K562 (cell line): Measurements from ENCODE around the gene MARVELD1. TPM values are rescaled to one million over a fixed set of nuclear protein-coding genes. Genes with fewer than 3 reads are reported as not detected.

Experiments used
- ATAC-seq: fragments of 200-7000 bp; cut with Tn5 transposase; 3 replicates; pipeline ENCODE4 v1.9.1; 2020; ENCODE audit warnings: moderate library complexity
- BruUV-seq: library from RNA; stranded (reverse); fragments of 400-500 nt; replicated peaks from 2 replicates; lab custom pipeline; 2021; lab: Mats Ljungman, UMichigan
- CTCF ChIA-PET: fragments of 300-600 bp; formaldehyde crosslinking; extraction: SDS; loops from one replicate; lab custom pipeline; 2021; ENCODE audit warnings: low intra/inter-chr PET ratio; lab: Yijun Ruan, JAX
- POLR2A ChIA-PET: fragments of 300-600, 350-650 bp; sonication (Branson Sonifier 250); formaldehyde crosslinking; extraction: SDS; loops from one replicate; lab custom pipeline; 2021; ENCODE audit warnings: antibody characterized with exemption, inconsistent platforms; lab: Yijun Ruan, JAX
- DNase-seq, 4 experiments: peaks; one replicate each; pipeline versions ENCODE4 v3.0.0 to v3.0.0-alpha.2; 2011 to 2018; ENCODE audit warnings: low spot score in 3 of 4, mixed read lengths in 3 of 4; ENCODE audit errors: extremely low read depth in 1 of 4
- FAIRE-seq: peaks from 2 replicates; lab custom pipeline; 2011; peaks lifted over from hg19 to GRCh38; lab: Jason Lieb, UNC
- H2AFZ ChIP-seq: 2 replicates; pipeline ENCODE4 v1.6.0; 2011; ENCODE audit warnings: low read depth, low read length, control low read depth, inconsistent platforms
- H3K27ac ChIP-seq: fragments of 200-600 bp; 3 replicates; pipeline ENCODE4 v1.8.0; 2011; ENCODE audit warnings: low read depth, mild to moderate bottlenecking, control low read depth, inconsistent platforms, low read length, moderate library complexity, mixed read lengths; ENCODE audit errors: extremely low read depth
- H3K27me3 ChIP-seq, 2 experiments: fragments of 300-600 bp in 1 of 2; 2 replicates in 1 of 2; 3 replicates in 1 of 2; pipeline versions ENCODE4 v1.6.0 to v1.8.0; 2011; ENCODE audit warnings: inconsistent platforms in 2 of 2, low read length in 2 of 2, mild to moderate bottlenecking in 1 of 2, mixed read lengths in 1 of 2, moderate library complexity in 1 of 2; ENCODE audit not compliant: control insufficient read depth in 2 of 2, insufficient read depth in 2 of 2
- H3K36me3 ChIP-seq: fragments of 300-600 bp; 3 replicates; pipeline ENCODE4 v1.8.0; 2011; ENCODE audit warnings: mild to moderate bottlenecking, low read length, inconsistent platforms; ENCODE audit not compliant: control insufficient read depth, insufficient read depth
- H3K4me1 ChIP-seq, 2 experiments: fragments of 200-600 bp in 1 of 2; replicated peaks in 1 of 2; 2 replicates in 1 of 2; 3 replicates in 1 of 2; pipeline versions ENCODE4 v1.5.1 to v1.8.0; 2011; ENCODE audit warnings: inconsistent platforms in 2 of 2, low read length in 2 of 2, mild to moderate bottlenecking in 1 of 2, mixed read lengths in 1 of 2, moderate library complexity in 1 of 2; ENCODE audit not compliant: control insufficient read depth in 2 of 2, insufficient read depth in 2 of 2
- H3K4me2 ChIP-seq: 2 replicates; pipeline ENCODE4 v1.6.1; 2011; ENCODE audit warnings: low read length, control low read depth, inconsistent platforms, mixed read lengths; ENCODE audit not compliant: insufficient read depth
- H3K4me3 ChIP-seq: fragments of 200-600 bp; sonication (generic), shearing (Covaris generic); 2 replicates; pipeline ENCODE4 v1.5.1; 2016; ENCODE audit warnings: control low read depth, inconsistent platforms
- H3K79me2 ChIP-seq: fragments of 200-600 bp; 3 replicates; pipeline ENCODE4 v1.8.0; 2011; ENCODE audit warnings: low read length, inconsistent platforms; ENCODE audit not compliant: control insufficient read depth, insufficient read depth
- H3K9ac ChIP-seq, 2 experiments: 2 replicates each; pipeline versions ENCODE4 v1.6.0 to v1.6.1; 2011; ENCODE audit warnings: low read depth in 2 of 2, low read length in 2 of 2, control low read depth in 1 of 2, inconsistent platforms in 1 of 2, mild to moderate bottlenecking in 1 of 2, mixed read lengths in 1 of 2; ENCODE audit not compliant: insufficient read depth in 1 of 2
- H3K9me1 ChIP-seq: one replicate; pipeline ENCODE4 v1.6.0; 2011; ENCODE audit warnings: inconsistent platforms, mild to moderate bottlenecking, low read length, moderate library complexity; ENCODE audit not compliant: control insufficient read depth, insufficient read depth
- H3K9me3 ChIP-seq: replicated peaks from 2 replicates; pipeline ENCODE4 v1.5.1; 2011; ENCODE audit warnings: low read depth, low read length, inconsistent platforms; ENCODE audit not compliant: control insufficient read depth, insufficient read depth
- H4K20me1 ChIP-seq: replicated peaks from 2 replicates; pipeline ENCODE4 v1.6.1; 2011; ENCODE audit warnings: low read length, inconsistent platforms, mixed read lengths; ENCODE audit not compliant: control insufficient read depth, insufficient read depth
- CBX1 ChIP-seq: sonication (generic); IDR thresholded peaks from 2 replicates; pipeline ENCODE4 v1.6.1; 2016; ENCODE audit warnings: antibody characterized with exemption, low read depth, mild to moderate bottlenecking
- CHD1 ChIP-seq: fragments of 200-600 bp; sonication (generic); IDR thresholded peaks from one replicate; pipeline ENCODE4 v1.6.1; 2012; ENCODE audit warnings: mild to moderate bottlenecking, moderate library complexity, low read length, inconsistent platforms
- JUNB ChIP-seq: fragments of 450-650 bp; formaldehyde crosslinking; conservative IDR thresholded peaks from 2 replicates; pipeline ENCODE4 v1.4.0; 2020; ENCODE audit warnings: mild to moderate bottlenecking
- MTA3 ChIP-seq: fragments of 450-650 bp; formaldehyde crosslinking; IDR thresholded peaks from 2 replicates; pipeline ENCODE4 v1.6.1; 2017; ENCODE audit warnings: mild to moderate bottlenecking, borderline replicate concordance
- MYNN ChIP-seq, 2 experiments: sonication (generic); formaldehyde crosslinking in 1 of 2; IDR thresholded peaks; 2 replicates each; pipeline versions ENCODE4 v1.5.0 to v1.6.1; 2016 to 2020; ENCODE audit warnings: antibody characterized with exemption in 1 of 2, missing genetic modification reagents in 1 of 2
- POU5F1 ChIP-seq: fragments of 150-350 bp; IDR thresholded peaks from 2 replicates; pipeline ENCODE4 v1.6.1; 2014; ENCODE audit warnings: borderline replicate concordance, low read length, low read depth, mild to moderate bottlenecking; ENCODE audit not compliant: partially characterized antibody
- RCOR1 ChIP-seq, 2 experiments: IDR thresholded peaks; 2 replicates each; pipeline ENCODE4 v1.6.1; 2012; ENCODE audit warnings: low read depth in 2 of 2, low read length in 2 of 2, borderline replicate concordance in 1 of 2, improper control_type of control experiment in 1 of 2
- SP2 ChIP-seq: IDR thresholded peaks from 2 replicates; pipeline ENCODE4 v1.6.1; 2011; ENCODE audit warnings: mild to moderate bottlenecking, low read depth, low read length, moderate library complexity; ENCODE audit not compliant: poor library complexity, severe bottlenecking; ENCODE audit errors: extremely low read depth
- ZEB2 ChIP-seq: fragments of 450-650 bp; IDR thresholded peaks from 2 replicates; pipeline ENCODE4 v1.6.1; 2016
- ZFP36 ChIP-seq: fragments of 150-350 bp; IDR thresholded peaks from 2 replicates; pipeline ENCODE4 v1.6.1; 2018; ENCODE audit warnings: low read length, low read depth; ENCODE audit not compliant: partially characterized antibody
- ZFX ChIP-seq: sonication (generic); formaldehyde crosslinking; IDR thresholded peaks from 2 replicates; pipeline ENCODE4 v1.8.0; 2022; ENCODE audit warnings: mild to moderate bottlenecking, missing genetic modification reagents, moderate library complexity
- ZNF384 ChIP-seq: IDR thresholded peaks from 2 replicates; pipeline ENCODE4 v1.6.1; 2012; ENCODE audit warnings: low read depth, low read length, improper control_type of control experiment
- WGBS: fragments of 100-300 bp; shearing (Covaris generic); methylation state at CpG from one replicate; pipeline ENCODE4 v1.1.6; 2016; ENCODE audit warnings: low coverage, mixed read lengths; ENCODE audit not compliant: insufficient coverage; ENCODE audit errors: missing lambda C conversion rate; 5-methylcytosine and 5-hydroxymethylcytosine counted together
- in situ Hi-C: fragments of 300-500 bp; cut with MboI; formaldehyde crosslinking; loops from 4 replicates; pipeline ENCODE4 v1.15.0; 2018; ENCODE audit warnings: inconsistent platforms, mixed read lengths
- intact Hi-C: fragments of 100-400 bp; cut with micrococcal nuclease; formaldehyde crosslinking; loops from 2 replicates; pipeline ENCODE4 v1.14.2; 2022
- polyA plus RNA-seq, 8 experiments: library from polyadenylated mRNA; depleted of rRNA in 4 of 8; stranded (reverse) in 5 of 8; unstranded in 3 of 8; fragments of >200 nt; fragmentation: Nextera tagmentation in 2 of 8; fragmentation: Illumina TruSeq in 1 of 8; extraction: Ambion mirVana in 2 of 8; extraction: Trizol in 1 of 8; gene quantifications; 2 replicates each; pipeline versions ENCODE4 v1.2.1 to v1.2.3, GENCODE V29; 2011 to 2014; ENCODE audit warnings: inconsistent platforms in 1 of 8, missing spikeins in 1 of 8
- total RNA-seq, 7 experiments: library from RNA; depleted of rRNA in 6 of 7; stranded (reverse); fragments of >200 nt in 6 of 7; fragmentation: Illumina TruSeq in 2 of 7; extraction: Trizol in 2 of 7; gene quantifications; 2 replicates each; pipeline versions ENCODE4 v1.2.1 to v1.2.3, GENCODE V29; 2011 to 2021; ENCODE audit warnings: low replicate concordance in 1 of 7
- TF ChIP-seq, protein P1 (sequence below), 2 experiments: fragments of 450-650 bp; conservative IDR thresholded peaks; 2 replicates each; pipeline ENCODE4 v1.6.1; 2017; ENCODE audit warnings: mild to moderate bottlenecking in 2 of 2, moderate library complexity in 2 of 2
- TF ChIP-seq, protein P2 (sequence below): fragments of 450-650 bp; formaldehyde crosslinking; IDR thresholded peaks from 2 replicates; pipeline ENCODE4 v1.4.0; 2022; ENCODE audit warnings: missing genetic modification characterization

The MARVELD1 gene
- total and polyA plus RNA-seq, 9 of the 15 experiments (the other 6 are each of a cell fraction or from before 2014, with no cell fraction given) = 2.7 to 12.5 (median 5.3) TPM

DNA sequence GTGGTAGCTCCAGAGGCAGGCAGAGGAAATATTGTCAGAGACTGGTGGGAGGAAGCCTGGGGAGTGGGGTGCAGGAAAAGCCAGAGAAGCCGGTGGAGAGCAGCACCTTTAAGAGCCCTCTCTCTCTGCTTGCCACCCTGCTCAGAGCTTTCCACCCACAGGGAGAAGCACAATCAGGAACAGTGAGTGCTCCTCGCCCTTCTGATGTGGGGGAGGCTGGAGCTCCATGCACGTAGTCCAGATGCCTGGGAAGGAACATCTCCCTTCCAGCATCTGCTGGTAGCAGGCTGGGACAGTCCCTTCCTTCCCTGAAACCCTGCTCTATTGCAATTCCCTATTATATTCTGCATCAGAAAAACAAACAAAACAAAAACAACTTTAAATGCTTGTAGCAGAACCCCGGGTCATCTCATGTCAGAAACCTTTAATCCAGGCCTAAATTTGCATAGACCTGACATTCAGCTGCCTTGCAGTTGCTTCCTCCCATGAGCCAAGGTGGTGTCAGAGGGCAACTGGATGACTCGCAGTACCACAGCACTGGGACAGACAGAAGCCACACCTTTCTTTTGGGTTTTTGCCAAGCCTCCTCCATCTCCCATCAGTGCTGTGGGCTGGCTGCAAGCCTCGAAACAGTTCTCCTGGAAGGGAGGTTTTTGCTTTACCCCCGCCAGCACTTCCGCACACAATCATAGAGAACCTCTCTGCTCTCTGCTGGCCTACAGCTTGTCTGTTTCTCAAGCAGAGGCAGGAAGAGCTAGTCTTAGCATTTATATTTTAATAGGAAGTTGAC is 39.6 kb upstream of the MARVELD1 start (continued):
- TF ChIP-seq ZFX (CRISPR knock-in tag) = 0 out of 2 replicates have a peak, but pooled peaks have one; percentile 12
- 0 out of 4 replicates have a peak, but pooled peaks of 1 of the 2 experiments have one; percentile 20 for TF ChIP-seq RCOR1 (IDR thresholded peaks at IDR 0.05; ENCODE audit: borderline replicate concordance in 1 of 2, low read depth in 2 of 2, low read length in 2 of 2)

DNA sequence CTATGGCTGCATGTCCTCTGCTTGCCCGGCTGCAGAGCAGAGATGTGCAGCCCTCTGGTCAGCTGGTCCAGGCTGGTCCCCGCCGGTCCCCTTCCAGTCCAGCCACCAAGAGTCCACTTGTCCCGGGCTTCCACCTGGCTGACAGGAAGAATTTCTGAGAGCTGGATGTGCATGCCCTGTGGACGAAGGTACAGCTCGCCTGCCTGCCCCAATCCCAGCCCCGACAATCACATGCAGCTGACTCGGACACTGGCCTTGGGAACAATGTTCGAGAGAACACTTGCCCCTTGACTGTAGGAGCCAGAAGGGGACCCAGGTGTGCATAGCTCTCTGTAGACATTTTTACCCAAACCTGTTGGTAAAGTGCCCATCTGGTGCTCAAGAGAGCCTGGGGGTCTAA is 38.3 kb upstream of the MARVELD1 start:
- peak overlapping the region in 1 of 2 experiments; percentile 26; a peak in 2 of 4 replicates for H3K9ac ChIP-seq
- no peak overlapping the region for H2AFZ ChIP-seq
- ATAC-seq (no peak), FAIRE-seq (no peak), DNase-seq (no peak)
- no peaks in the 10 kb centered on the region for H3K79me2 ChIP-seq
- POLR2A ChIA-PET = interaction anchor here (0.7 to 2.1 kb wide), 7 partner anchors 9 to 259 kb away, joined by 3 to 8 read pairs (median 3); partner anchors contain the start of gene AVPI1
- no peak overlapping the region for H3K27ac ChIP-seq
- no peak overlapping the region for H3K4me3 ChIP-seq
- WGBS = 88% methylated on average over 6 of the region's 9 CpGs
- no peaks in the 10 kb centered on the region for H3K9me1 ChIP-seq
- CTCF ChIA-PET = no interaction called here
- H3K4me1 ChIP-seq = peaks cover 2 to 13% of the 10 kb centered on the region in 2 experiments; a peak in 3 of 5 replicates
- no peaks in the 10 kb centered on the region for H4K20me1 ChIP-seq
- no peak overlapping the region for H3K4me2 ChIP-seq
- no peaks in the 10 kb centered on the region for H3K9me3 ChIP-seq
- BruUV-seq = no TSS peak
- peaks cover 54% of the 10 kb centered on the region for H3K36me3 ChIP-seq
- in situ Hi-C loops (no loop called here), intact Hi-C loops (no loop called here)
- no peaks in the 10 kb centered on the region for H3K27me3 ChIP-seq
- TF ChIP-seq CHD1 = no peak
- TF ChIP-seq JUNB (CRISPR knock-in tag) = no peak
- TF ChIP-seq POU5F1 = no peak
- TF ChIP-seq, protein P1, sequence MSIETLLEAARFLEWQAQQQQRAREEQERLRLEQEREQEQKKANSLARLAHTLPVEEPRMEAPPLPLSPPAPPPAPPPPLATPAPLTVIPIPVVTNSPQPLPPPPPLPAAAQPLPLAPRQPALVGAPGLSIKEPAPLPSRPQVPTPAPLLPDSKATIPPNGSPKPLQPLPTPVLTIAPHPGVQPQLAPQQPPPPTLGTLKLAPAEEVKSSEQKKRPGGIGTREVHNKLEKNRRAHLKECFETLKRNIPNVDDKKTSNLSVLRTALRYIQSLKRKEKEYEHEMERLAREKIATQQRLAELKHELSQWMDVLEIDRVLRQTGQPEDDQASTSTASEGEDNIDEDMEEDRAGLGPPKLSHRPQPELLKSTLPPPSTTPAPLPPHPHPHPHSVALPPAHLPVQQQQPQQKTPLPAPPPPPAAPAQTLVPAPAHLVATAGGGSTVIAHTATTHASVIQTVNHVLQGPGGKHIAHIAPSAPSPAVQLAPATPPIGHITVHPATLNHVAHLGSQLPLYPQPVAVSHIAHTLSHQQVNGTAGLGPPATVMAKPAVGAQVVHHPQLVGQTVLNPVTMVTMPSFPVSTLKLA (conservative IDR thresholded peaks at IDR 0.05) = no peak
- TF ChIP-seq ZFP36 = no peak
- no peak for TF ChIP-seq CBX1
- no peak for TF ChIP-seq MYNN (IDR thresholded peaks at IDR 0.05)
- TF ChIP-seq MYNN (CRISPR knock-in tag; IDR thresholded peaks at IDR 0.05) = no peak
- no peak for TF ChIP-seq ZEB2
- TF ChIP-seq MTA3 = no peak
- TF ChIP-seq ZNF384 = no peak
- no peak for TF ChIP-seq SP2
- TF ChIP-seq, protein P2, sequence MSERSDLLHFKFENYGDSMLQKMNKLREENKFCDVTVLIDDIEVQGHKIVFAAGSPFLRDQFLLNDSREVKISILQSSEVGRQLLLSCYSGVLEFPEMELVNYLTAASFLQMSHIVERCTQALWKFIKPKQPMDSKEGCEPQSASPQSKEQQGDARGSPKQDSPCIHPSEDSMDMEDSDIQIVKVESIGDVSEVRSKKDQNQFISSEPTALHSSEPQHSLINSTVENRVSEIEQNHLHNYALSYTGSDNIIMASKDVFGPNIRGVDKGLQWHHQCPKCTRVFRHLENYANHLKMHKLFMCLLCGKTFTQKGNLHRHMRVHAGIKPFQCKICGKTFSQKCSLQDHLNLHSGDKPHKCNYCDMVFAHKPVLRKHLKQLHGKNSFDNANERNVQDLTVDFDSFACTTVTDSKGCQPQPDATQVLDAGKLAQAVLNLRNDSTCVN = no peak
